Measurements from ENCODE around the gene DAG1.

DNA sequence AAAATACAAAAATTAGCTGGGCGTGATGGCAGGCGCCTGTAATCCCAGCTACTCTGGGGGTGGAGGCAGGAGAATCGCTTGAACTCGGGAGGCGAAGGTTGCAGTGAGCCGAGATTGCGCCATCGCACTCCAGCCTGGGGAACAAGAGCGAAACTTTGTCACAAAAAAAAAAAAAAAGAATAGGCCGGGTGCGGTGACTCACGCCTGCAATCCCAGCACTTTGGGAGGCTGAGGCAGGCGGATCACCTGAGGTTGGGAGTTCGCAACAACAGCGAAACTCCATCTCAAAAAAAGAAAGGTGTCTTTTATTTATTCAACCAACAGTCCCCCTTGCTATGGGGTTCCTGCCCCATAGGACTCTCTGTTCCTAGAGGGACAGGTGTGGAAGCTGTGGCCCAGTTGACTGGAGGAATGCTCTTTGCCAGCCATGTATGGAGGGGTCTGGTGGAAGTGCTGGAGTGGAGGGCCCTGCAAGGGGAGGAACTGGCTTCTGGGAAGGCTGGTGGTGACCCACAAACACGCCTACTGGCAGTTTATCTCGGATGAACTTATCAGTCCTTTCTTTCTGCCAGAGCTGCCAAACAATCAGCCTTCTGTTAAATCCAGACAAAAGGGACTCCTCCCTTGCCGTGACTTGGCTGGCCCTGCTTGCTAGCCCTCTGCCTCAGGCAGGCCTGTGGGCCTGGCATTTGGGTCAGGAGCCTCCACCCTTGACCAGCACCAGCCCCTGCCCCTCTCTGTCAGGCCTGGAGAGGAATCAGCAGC, 4.6 kb upstream of the DAG1 start:
- TF ChIP-seq TAF1 (IDR thresholded peaks at IDR 0.05; ENCODE audit: low read depth, low read length): no peak
- no peak for TF ChIP-seq POLR2AphosphoS5 (IDR thresholded peaks at IDR 0.05; ENCODE audit: low read depth, low read length)
